Loucy (cell line): ENCODE results near the gene FAM187B.

Source experiments
- CTCF ChIP-seq: fragments of 200-600 bp; sonication (generic); conservative IDR thresholded peaks from 2 replicates; pipeline ENCODE4 v1.5.1; 2014; ENCODE audit warnings: mild to moderate bottlenecking, antibody characterized with exemption, low read length
- EZH2phosphoT487 ChIP-seq: fragments of 200-600 bp; IDR thresholded peaks from 2 replicates; pipeline ENCODE4 v1.6.1; 2018; ENCODE audit warnings: antibody characterized with exemption, mild to moderate bottlenecking, moderate library complexity, borderline replicate concordance

- TF ChIP-seq CTCF (no peak), EZH2phosphoT487 (no peak)
Observed at GRCh38 chr19:35251456-35251855, 22.9 kb upstream of the FAM187B start.
